ENCODE results near the gene ARID4B. TPM values are rescaled to one million over a fixed set of nuclear protein-coding genes. Genes with fewer than 3 reads are reported as not detected.

The ARID4B gene
- total and polyA plus RNA-seq, 2 of the 13 experiments (the other 11 are each of a cell fraction or from before 2014, with no cell fraction given): 9.7 to 24.6 TPM

GRCh38 chr1:235295902-235296350 is 32.1 kb downstream of the ARID4B start (continued):
- TF ChIP-seq ZBTB4 (CRISPR knock-in tag; IDR thresholded peaks at IDR 0.05; ENCODE audit: borderline replicate concordance): no peak
- no peak for TF ChIP-seq WIZ (CRISPR knock-in tag; IDR thresholded peaks at IDR 0.05)
- peak; percentile 96 for TF ChIP-seq ZMYM4 (CRISPR knock-in tag; IDR thresholded peaks at IDR 0.05)
- TF ChIP-seq, protein P1, sequence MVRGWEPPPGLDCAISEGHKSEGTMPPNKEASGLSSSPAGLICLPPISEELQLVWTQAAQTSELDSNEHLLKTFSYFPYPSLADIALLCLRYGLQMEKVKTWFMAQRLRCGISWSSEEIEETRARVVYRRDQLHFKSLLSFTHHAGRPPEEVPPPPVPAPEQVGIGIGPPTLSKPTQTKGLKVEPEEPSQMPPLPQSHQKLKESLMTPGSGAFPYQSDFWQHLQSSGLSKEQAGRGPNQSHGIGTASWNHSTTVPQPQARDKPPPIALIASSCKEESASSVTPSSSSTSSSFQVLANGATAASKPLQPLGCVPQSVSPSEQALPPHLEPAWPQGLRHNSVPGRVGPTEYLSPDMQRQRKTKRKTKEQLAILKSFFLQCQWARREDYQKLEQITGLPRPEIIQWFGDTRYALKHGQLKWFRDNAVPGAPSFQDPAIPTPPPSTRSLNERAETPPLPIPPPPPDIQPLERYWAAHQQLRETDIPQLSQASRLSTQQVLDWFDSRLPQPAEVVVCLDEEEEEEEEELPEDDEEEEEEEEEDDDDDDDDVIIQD (CRISPR knock-in tag; IDR thresholded peaks at IDR 0.05; ENCODE audit: low read depth): peak; percentile 99
- TF ChIP-seq PTBP1 (IDR thresholded peaks at IDR 0.05; ENCODE audit: low read depth, low read length, poor library complexity, severe bottlenecking): no peak
- no peak for TF ChIP-seq SP1 (IDR thresholded peaks at IDR 0.05)
- no peak for TF ChIP-seq SP1 (CRISPR knock-in tag; IDR thresholded peaks at IDR 0.05)
- TF ChIP-seq, protein P2, sequence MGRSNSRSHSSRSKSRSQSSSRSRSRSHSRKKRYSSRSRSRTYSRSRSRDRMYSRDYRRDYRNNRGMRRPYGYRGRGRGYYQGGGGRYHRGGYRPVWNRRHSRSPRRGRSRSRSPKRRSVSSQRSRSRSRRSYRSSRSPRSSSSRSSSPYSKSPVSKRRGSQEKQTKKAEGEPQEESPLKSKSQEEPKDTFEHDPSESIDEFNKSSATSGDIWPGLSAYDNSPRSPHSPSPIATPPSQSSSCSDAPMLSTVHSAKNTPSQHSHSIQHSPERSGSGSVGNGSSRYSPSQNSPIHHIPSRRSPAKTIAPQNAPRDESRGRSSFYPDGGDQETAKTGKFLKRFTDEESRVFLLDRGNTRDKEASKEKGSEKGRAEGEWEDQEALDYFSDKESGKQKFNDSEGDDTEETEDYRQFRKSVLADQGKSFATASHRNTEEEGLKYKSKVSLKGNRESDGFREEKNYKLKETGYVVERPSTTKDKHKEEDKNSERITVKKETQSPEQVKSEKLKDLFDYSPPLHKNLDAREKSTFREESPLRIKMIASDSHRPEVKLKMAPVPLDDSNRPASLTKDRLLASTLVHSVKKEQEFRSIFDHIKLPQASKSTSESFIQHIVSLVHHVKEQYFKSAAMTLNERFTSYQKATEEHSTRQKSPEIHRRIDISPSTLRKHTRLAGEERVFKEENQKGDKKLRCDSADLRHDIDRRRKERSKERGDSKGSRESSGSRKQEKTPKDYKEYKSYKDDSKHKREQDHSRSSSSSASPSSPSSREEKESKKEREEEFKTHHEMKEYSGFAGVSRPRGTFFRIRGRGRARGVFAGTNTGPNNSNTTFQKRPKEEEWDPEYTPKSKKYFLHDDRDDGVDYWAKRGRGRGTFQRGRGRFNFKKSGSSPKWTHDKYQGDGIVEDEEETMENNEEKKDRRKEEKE (IDR thresholded peaks at IDR 0.05): no peak
- TF ChIP-seq HIVEP1 (CRISPR knock-in tag; IDR thresholded peaks at IDR 0.05): no peak
- peak; percentile 95 for TF ChIP-seq POGZ (CRISPR knock-in tag; IDR thresholded peaks at IDR 0.05)
- TF ChIP-seq, protein P3, sequence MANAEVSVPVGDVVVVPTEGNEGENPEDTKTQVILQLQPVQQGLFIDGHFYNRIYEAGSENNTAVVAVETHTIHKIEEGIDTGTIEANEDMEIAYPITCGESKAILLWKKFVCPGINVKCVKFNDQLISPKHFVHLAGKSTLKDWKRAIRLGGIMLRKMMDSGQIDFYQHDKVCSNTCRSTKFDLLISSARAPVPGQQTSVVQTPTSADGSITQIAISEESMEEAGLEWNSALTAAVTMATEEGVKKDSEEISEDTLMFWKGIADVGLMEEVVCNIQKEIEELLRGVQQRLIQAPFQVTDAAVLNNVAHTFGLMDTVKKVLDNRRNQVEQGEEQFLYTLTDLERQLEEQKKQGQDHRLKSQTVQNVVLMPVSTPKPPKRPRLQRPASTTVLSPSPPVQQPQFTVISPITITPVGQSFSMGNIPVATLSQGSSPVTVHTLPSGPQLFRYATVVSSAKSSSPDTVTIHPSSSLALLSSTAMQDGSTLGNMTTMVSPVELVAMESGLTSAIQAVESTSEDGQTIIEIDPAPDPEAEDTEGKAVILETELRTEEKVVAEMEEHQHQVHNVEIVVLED (CRISPR knock-in tag; IDR thresholded peaks at IDR 0.05; ENCODE audit: borderline replicate concordance): no peak
- TF ChIP-seq ZNF839 (CRISPR knock-in tag; IDR thresholded peaks at IDR 0.05; ENCODE audit: borderline replicate concordance): no peak
- TF ChIP-seq, protein P4, sequence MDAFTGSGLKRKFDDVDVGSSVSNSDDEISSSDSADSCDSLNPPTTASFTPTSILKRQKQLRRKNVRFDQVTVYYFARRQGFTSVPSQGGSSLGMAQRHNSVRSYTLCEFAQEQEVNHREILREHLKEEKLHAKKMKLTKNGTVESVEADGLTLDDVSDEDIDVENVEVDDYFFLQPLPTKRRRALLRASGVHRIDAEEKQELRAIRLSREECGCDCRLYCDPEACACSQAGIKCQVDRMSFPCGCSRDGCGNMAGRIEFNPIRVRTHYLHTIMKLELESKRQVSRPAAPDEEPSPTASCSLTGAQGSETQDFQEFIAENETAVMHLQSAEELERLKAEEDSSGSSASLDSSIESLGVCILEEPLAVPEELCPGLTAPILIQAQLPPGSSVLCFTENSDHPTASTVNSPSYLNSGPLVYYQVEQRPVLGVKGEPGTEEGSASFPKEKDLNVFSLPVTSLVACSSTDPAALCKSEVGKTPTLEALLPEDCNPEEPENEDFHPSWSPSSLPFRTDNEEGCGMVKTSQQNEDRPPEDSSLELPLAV (CRISPR knock-in tag; conservative IDR thresholded peaks at IDR 0.05; ENCODE audit: low read depth): no peak
- no peak for TF ChIP-seq SETDB1 (CRISPR knock-in tag; IDR thresholded peaks at IDR 0.05; ENCODE audit: borderline replicate concordance)
- TF ChIP-seq SCMH1 (CRISPR knock-in tag; IDR thresholded peaks at IDR 0.05; ENCODE audit: borderline replicate concordance): no peak
- TF ChIP-seq, protein P5, sequence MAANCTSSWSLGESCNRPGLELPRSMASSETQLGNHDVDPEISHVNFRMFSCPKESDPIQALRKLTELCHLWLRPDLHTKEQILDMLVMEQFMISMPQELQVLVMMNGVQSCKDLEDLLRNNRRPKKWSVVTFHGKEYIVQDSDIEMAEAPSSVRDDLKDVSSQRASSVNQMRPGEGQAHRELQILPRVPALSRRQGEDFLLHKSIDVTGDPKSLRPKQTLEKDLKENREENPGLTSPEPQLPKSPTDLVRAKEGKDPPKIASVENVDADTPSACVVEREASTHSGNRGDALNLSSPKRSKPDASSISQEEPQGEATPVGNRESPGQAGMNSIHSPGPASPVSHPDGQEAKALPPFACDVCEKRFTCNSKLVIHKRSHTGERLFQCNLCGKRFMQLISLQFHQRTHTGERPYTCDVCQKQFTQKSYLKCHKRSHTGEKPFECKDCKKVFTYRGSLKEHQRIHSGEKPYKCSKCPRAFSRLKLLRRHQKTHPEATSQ (CRISPR knock-in tag; IDR thresholded peaks at IDR 0.05; ENCODE audit: borderline replicate concordance): no peak
- no peak for TF ChIP-seq TOE1 (CRISPR knock-in tag; IDR thresholded peaks at IDR 0.05)

All from HepG2 (cell line).